Activated naive CD4-positive, alpha-beta T cell treated with anti-CD3 and anti-CD28 coated beads, Interleukin-2, amount 50 U/mL, for 16 hours (primary cell): Measurements from ENCODE around the gene LRCH4.
"Not testable (repeated sequence)": the region's sequence is repeated elsewhere in the genome, so short reads cannot be mapped to it uniquely, and the experiment has no call there.

Source experiments
- DNase-seq: peaks from one replicate; pipeline ENCODE4 v3.0.0-alpha.2; 2020

LRCH4 gene

DNA sequence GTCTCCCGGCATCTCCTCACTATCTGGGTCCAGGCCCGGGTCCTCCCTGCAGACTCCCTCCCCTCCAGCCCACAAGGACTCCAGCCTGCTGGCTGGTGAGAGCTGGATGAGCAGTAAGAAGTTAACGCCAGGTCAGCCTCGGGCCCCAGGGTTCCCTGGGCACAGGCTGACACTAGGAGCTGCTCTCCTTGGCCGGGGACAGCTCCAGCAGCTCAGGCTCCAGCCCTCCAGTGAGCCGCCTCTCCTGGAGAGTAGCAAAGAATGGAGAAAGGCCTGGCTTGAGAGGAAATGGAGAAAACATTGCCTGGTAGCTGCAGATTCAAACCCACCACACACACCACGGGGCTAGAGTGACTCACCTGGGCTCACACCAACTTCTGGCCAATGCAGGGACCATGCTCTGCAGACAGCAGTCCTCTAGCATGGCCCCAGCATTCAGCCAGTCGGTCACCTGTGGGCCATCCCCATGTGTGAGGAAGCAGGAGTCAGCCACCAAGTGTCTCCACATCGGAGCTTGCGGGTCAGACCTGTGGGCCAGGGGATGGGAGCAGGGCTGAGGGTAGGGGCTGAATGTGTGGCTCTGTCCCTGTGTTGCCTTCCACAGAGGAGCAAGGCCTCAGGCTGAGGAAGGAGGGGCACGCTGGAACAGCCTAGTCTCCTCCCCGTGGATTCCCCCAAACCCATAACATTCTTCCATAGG lies 18.7 kb downstream of the LRCH4 start:
- no peak for DNase-seq

GRCh38 chr7:100566018-100566531 lies 19.9 kb downstream of the LRCH4 start:
- no peak for DNase-seq

DNA sequence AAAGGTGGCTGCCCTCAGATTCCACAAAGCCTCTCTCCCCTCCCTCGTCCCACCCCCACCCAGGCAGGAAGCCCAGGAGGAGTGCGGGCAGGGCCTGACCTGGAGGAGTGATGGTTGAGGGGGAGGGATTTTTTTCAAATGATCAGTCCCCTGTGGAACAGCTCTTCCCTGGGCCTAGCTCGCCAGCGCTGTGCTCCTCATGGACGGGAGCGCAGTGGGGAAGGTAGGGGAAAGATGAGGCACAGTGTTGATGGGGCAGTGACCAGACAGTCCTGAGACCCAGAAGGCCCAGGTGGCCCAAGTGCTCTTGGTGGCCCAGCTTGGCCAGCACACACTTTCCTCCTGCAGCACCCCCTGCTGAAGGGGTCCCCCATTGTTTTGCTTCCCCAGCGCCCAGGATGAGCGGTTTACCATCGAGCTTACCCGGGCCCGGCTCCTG lies 20.8 kb downstream of the LRCH4 start:
- no peak for DNase-seq

- DNase-seq = not testable (repeated sequence)
Measured at GRCh38 chr7:100564405-100564804, 21.5 kb downstream of the LRCH4 start.

GRCh38 chr7:100563809-100564400 lies 22.0 kb downstream of the LRCH4 start:
- DNase-seq = peak; percentile 86

GRCh38 chr7:100563100-100563564 lies 22.8 kb downstream of the LRCH4 start:
- DNase-seq = no peak

- no peak for DNase-seq
Measured at GRCh38 chr7:100562195-100563099, 23.5 kb downstream of the LRCH4 start.

DNA sequence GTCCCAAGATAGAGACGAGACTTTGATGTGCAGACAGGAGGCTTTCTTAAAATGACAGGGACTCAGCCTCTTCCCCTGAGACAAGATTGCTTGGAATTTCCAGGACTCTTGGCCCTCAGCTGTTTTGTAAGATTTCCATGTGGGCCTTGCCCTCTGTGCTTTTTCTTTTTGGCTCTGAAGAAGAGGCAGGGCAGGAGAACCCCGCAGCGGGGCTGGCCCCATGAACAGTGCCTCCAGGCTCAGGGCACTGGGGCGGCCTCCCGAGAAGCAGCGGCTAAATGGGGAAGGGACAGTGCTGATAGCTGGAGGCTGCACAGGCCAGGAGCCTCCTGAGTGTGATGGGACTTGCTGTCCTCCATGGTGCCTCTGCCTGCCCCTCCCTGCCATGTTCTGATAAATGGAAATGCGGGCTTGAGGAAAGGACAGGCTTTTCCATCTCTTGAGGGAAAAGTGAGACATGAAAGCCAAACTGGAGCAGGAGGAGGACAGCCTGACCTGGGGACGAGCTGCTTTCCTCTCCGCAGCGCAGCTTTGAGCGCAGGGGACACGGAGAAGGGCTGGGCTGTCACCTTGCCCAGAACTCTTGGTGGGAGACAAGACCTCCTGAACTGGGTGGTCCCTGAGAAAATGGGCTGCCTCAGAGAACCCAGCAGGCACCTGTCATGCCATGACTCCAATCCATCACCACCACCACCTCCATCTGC lies 24.3 kb downstream of the LRCH4 start:
- no peak for DNase-seq

GRCh38 chr7:100559127-100559526 lies 26.8 kb downstream of the LRCH4 start:
- no peak for DNase-seq

DNA sequence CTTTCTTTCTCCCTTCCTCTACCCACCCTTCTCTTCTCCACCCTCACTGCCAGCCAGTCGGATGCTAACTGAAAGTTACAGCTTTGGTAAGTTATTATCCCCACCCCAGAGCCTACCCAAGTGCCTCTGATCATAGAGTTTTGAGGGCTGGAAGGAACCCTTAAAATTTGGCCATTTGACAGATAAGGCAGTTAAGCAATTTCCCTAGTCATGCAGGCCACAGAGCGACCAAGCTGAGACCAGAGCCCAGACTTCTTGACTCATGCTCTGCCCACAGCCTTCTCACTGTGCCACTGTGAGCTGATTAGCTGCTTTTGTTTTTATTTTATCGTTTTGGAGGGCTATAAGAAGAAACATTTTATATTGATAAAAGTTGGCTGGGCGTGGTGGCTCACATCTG lies 29.4 kb downstream of the LRCH4 start:
- no peak for DNase-seq

- DNase-seq = no peak
Measured at GRCh38 chr7:100555701-100556100, 30.2 kb downstream of the LRCH4 start.

- DNase-seq = no peak
Measured at GRCh38 chr7:100553032-100553431, 32.9 kb downstream of the LRCH4 start.

DNA sequence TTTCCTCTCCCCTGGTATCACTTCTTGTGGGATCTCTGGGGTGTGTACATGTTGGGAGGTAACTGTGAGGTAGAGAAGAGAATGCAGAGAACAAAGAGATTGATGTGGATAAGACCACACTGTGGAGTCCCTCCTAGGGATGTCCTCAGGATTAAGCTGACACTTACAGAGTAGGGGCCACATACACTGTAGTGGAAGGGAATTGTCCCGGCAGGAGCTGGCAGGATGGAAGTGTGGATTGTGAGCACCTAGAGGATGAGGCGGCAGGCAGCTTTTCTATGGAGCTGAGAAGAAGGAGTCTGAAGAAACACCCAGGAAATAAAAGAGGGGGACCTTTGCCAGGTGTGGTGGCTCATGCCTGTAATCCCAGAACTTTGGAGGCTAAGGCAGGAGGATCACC lies 33.4 kb downstream of the LRCH4 start:
- DNase-seq = no peak

DNA sequence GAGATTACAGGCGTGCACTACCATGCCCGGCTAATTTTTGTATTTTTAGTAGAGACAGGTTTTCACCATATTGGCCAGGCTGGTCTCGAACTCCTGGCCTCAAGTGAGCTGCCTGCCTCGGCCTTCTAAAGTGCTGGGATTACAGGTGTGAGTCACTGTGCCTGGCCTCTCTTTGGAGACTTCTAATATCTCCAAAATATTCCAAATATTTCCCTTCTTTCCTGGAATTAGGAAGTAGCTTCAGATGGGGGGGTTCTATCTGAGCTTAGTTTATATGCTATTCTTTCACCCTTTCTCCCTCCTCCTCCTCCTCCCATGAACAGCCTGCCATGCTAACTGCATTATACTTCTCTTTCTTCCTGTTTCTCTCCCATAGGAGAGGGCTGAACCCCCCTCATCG lies 37.5 kb downstream of the LRCH4 start:
- DNase-seq = not testable (repeated sequence)

GRCh38 chr7:100547872-100548271 lies 38.1 kb downstream of the LRCH4 start:
- DNase-seq = no peak

DNA sequence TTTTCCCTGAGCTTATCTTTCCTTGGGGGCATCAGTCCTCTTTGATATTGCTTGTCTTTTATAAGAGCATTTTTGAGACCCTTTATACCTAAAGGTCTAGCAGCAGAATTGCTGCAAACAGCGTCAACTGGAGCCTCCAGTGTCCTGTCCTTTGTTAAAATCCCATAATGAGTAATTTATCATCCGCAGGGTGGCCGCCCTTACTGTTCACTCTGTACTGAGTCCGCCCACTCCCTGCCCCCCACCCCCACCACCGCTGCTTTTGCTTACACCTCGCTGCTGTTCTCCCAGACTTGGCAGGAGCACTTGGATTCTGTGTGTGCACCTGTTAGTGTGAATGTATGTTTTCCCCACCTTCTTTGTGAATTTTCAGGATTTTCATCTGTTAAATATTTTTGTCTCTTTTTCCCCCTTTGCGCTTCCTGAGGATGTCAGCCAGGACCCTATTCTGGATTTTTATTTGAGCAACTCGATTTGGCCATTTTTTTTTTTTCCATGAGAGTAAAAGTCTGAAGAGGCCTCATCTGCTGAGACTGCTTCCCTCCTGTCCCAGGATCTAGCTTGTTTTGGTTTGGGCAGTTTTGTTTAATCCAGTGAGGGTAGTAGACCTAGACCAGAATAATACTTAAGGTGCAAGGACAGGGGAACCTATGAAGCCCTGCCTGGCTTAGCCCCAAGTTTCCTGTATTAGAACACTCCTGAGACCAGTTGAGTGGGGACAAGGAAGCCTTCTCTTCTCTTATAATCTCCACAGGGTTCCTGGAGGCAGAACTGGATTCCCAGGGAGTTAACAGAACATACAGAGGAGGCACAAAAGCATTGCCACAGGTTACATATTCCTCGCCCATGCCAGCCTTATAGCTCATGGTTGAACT lies 38.8 kb downstream of the LRCH4 start:
- DNase-seq = no peak

DNA sequence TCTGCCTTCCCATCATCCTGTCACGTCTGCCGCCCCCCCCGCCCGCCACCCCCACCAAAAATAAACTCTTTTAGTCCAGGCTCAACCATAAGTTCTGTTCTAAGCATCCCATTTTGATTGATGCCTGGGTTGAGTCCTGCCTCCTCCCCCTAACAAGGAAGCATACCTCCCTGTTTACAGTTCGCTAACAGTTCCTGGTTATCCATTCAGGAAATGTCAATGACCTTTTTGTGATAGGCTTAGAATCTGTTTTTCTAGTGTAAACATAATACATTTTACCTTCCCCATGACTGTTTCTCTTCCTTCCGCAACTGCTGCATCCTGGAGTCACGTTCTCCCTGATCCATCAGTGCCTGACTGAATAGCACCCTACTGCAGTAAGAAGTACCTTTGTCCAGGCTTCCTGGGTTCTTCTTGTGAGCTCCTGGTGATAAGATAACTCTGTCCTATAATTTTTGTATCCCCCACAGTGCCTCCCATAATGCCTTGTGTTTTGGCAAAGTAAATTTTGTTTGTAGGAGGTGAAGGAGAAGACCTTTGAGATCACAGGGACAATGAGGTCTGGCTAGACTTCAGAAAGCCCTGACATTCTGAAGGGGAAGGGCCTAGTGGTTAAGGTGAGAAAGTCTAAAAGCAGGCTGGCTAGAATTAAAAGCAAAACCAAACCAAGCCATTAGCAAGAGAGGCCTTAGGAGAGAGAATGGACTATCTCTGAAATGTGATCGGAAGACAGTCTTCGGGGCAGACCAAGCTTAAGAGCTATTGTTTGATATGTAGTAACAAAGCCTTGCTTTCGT lies 39.6 kb downstream of the LRCH4 start:
- no peak for DNase-seq

GRCh38 chr7:100545360-100546128 lies 40.4 kb downstream of the LRCH4 start:
- DNase-seq = peak; percentile 57

DNA sequence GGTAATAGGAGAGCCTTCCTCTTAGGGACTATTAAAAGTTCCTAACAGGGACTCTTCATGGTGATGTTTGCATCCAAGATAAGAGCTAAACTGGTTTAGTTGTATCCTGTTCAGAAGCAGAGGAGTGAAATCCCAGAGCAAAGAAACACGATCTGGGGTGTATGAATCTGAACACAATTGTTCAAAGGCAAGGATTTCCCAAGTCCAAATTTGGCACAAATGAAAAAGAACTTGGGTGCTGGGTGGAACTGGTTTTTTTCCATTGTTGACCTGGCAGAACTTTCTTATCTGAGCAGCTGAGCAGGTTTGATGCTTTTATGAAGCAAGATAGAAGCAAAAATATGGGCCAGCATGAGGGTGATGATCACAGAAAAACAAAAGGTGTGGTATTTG lies 41.0 kb downstream of the LRCH4 start:
- no peak for DNase-seq

GRCh38 chr7:100544386-100544785 lies 41.5 kb downstream of the LRCH4 start:
- DNase-seq = no peak
